GM12878 (cell line): ENCODE results near the gene NUDT16. TPM values are rescaled to one million over a fixed set of nuclear protein-coding genes. Genes with fewer than 3 reads are reported as not detected.
A peak's percentile ranks its signal among the peaks of the same experiment; 100 is the strongest.

Experiments
- ATAC-seq: fragments of 200-7000 bp; cut with Tn5 transposase; 3 replicates; pipeline ENCODE4 v1.9.1; 2020; ENCODE audit warnings: mild to moderate bottlenecking, moderate library complexity
- BruUV-seq: library from RNA; stranded (reverse); fragments of 400-500 nt; replicated peaks from 2 replicates; lab custom pipeline; 2021; lab: Mats Ljungman, UMichigan
- CTCF ChIA-PET: fragments of 300-600 bp; sonication (Branson Sonifier 250); formaldehyde crosslinking; extraction: SDS; loops from one replicate; lab custom pipeline; 2021; ENCODE audit warnings: inconsistent platforms; lab: Yijun Ruan, JAX
- POLR2A ChIA-PET: fragments of 350-600 bp; formaldehyde crosslinking; extraction: SDS; loops from one replicate; lab custom pipeline; 2021; ENCODE audit warnings: inconsistent platforms; lab: Charles Lee
- RAD21 ChIA-PET: fragments of 300-600 bp; sonication (Branson Sonifier 250); formaldehyde crosslinking; loops from one replicate; lab custom pipeline; 2023; ENCODE audit warnings: antibody characterized with exemption; ENCODE audit not compliant: unreplicated experiment; lab: Charles Lee
- SMC1A ChIA-PET: fragments of 300-600 bp; sonication (Branson Sonifier 250); formaldehyde crosslinking; loops from one replicate; lab custom pipeline; 2023; ENCODE audit not compliant: unreplicated experiment, uncharacterized antibody; lab: Charles Lee
- DNase-seq: peaks from one replicate; pipeline ENCODE4 v3.0.0-alpha.2; 2011; ENCODE audit warnings: low read depth, low spot score
- FAIRE-seq: peaks from 3 replicates; lab custom pipeline; 2011; peaks lifted over from hg19 to GRCh38; lab: Jason Lieb, UNC
- H2AFZ ChIP-seq: 2 replicates; pipeline ENCODE4 v1.6.0; 2011; ENCODE audit warnings: low read depth, low read length, control low read depth; ENCODE audit not compliant: control insufficient read depth
- H3K27ac ChIP-seq: 2 replicates; pipeline ENCODE4 v1.5.1; 2011; ENCODE audit warnings: control low read depth; ENCODE audit not compliant: control insufficient read depth, insufficient read depth
- H3K27me3 ChIP-seq, 2 experiments: replicated peaks in 1 of 2; 2 replicates each; pipeline versions ENCODE4 v1.6.0 to v1.6.1; 2011; ENCODE audit warnings: low read length in 1 of 2; ENCODE audit not compliant: control insufficient read depth in 2 of 2, insufficient read depth in 2 of 2
- H3K36me3 ChIP-seq, 2 experiments: 2 replicates each; pipeline ENCODE4 v1.5.1; 2011; ENCODE audit warnings: low read length in 1 of 2; ENCODE audit not compliant: control insufficient read depth in 2 of 2, insufficient read depth in 2 of 2
- H3K4me1 ChIP-seq: 2 replicates; pipeline ENCODE4 v1.6.1; 2011; ENCODE audit warnings: mild to moderate bottlenecking, low read length, moderate library complexity, mixed read lengths; ENCODE audit not compliant: control insufficient read depth, insufficient read depth
- H3K4me2 ChIP-seq: 2 replicates; pipeline ENCODE4 v1.6.0; 2011; ENCODE audit warnings: control low read depth; ENCODE audit not compliant: control insufficient read depth, insufficient read depth
- H3K4me3 ChIP-seq: fragments of 200-600 bp; sonication (generic); 2 replicates; pipeline ENCODE4 v1.5.1; 2016
- H3K79me2 ChIP-seq: 2 replicates; pipeline ENCODE4 v1.6.0; 2011; ENCODE audit warnings: low read length; ENCODE audit not compliant: control insufficient read depth, insufficient read depth
- H3K9ac ChIP-seq: 2 replicates; pipeline ENCODE4 v1.8.0; 2011; ENCODE audit warnings: low read length, control low read depth, mixed read lengths; ENCODE audit not compliant: control insufficient read depth, insufficient read depth
- H3K9me3 ChIP-seq: replicated peaks from 3 replicates; pipeline ENCODE4 v1.5.1; 2011; ENCODE audit warnings: mild to moderate bottlenecking, low read length; ENCODE audit not compliant: control insufficient read depth, insufficient read depth
- H4K20me1 ChIP-seq: 2 replicates; pipeline ENCODE4 v1.6.0; 2011; ENCODE audit not compliant: control insufficient read depth, insufficient read depth
- POLR2A ChIP-seq: IDR thresholded peaks from 2 replicates; pipeline ENCODE4 v1.6.1; 2011; ENCODE audit warnings: low read depth, mild to moderate bottlenecking, low read length
- RBBP5 ChIP-seq: fragments of 200-600 bp; sonication (generic); conservative IDR thresholded peaks from 2 replicates; pipeline ENCODE4 v1.6.1; 2016
- ZNF384 ChIP-seq: IDR thresholded peaks from 2 replicates; pipeline ENCODE4 v1.6.1; 2012; ENCODE audit warnings: low read depth, mild to moderate bottlenecking, low read length, improper control_type of control experiment, borderline replicate concordance
- WGBS: methylation state at CpG from one replicate; pipeline ENCODE4 v1.1.6; 2016; ENCODE audit warnings: low lambda C conversion rate; ENCODE audit not compliant: insufficient replicate concordance, insufficient coverage; ENCODE audit errors: missing lambda C conversion rate; 5-methylcytosine and 5-hydroxymethylcytosine counted together
- in situ Hi-C: fragments of 300-500 bp; cut with MboI; formaldehyde crosslinking; loops from 9 replicates; pipeline ENCODE4 v1.14.3; 2018; ENCODE audit warnings: mixed read lengths
- intact Hi-C: fragments of 100-400 bp; cut with micrococcal nuclease; formaldehyde crosslinking; loops from one replicate; pipeline ENCODE4 v1.14.2; 2022; ENCODE audit not compliant: unreplicated experiment
- polyA plus RNA-seq, 11 experiments: library from polyadenylated mRNA; depleted of rRNA in 4 of 11; unstranded in 6 of 11; stranded (reverse) in 5 of 11; fragments of >200 nt; fragmentation: Nextera tagmentation in 4 of 11; fragmentation: Illumina TruSeq in 1 of 11; extraction: Ambion mirVana in 4 of 11; extraction: Trizol in 1 of 11; gene quantifications; 1 replicate in 1 of 11; 2 replicates in 10 of 11; pipeline versions ENCODE4 v1.2.1 to v1.2.3, GENCODE V29; 2011 to 2016; ENCODE audit warnings: inconsistent platforms in 2 of 11, missing spikeins in 2 of 11, low read depth in 1 of 11
- total RNA-seq, 4 experiments: library from RNA; depleted of rRNA in 3 of 4; stranded (reverse); fragments of >200 nt in 3 of 4; fragmentation: Illumina TruSeq in 1 of 4; extraction: Trizol in 1 of 4; gene quantifications; 2 replicates each; pipeline versions ENCODE4 v1.2.1 to v1.2.3, GENCODE V29; 2013 to 2021
- TF ChIP-seq, protein P1 (sequence below), 3 experiments: IDR thresholded peaks in 2 of 3; conservative IDR thresholded peaks in 1 of 3; 2 replicates each; pipeline ENCODE4 v1.5.1; 2011; ENCODE audit warnings: low read depth in 3 of 3, low read length in 3 of 3, mild to moderate bottlenecking in 3 of 3, control low read depth in 2 of 3, moderate library complexity in 2 of 3, inconsistent platforms in 1 of 3, mixed read lengths in 1 of 3; ENCODE audit not compliant: control insufficient read depth in 2 of 3, insufficient read depth in 1 of 3; ENCODE audit errors: extremely low read depth in 1 of 3
- TF ChIP-seq, protein P2 (sequence below): fragments of 150-350 bp; IDR thresholded peaks from 2 replicates; pipeline ENCODE4 v1.6.1; 2016; ENCODE audit warnings: low read depth, low read length

The NUDT16 gene
- total and polyA plus RNA-seq, 10 of the 15 experiments (the other 5 are each of a cell fraction or from before 2014, with no cell fraction given), result 1.4 to 16.6 (median 10.4) TPM

DNA sequence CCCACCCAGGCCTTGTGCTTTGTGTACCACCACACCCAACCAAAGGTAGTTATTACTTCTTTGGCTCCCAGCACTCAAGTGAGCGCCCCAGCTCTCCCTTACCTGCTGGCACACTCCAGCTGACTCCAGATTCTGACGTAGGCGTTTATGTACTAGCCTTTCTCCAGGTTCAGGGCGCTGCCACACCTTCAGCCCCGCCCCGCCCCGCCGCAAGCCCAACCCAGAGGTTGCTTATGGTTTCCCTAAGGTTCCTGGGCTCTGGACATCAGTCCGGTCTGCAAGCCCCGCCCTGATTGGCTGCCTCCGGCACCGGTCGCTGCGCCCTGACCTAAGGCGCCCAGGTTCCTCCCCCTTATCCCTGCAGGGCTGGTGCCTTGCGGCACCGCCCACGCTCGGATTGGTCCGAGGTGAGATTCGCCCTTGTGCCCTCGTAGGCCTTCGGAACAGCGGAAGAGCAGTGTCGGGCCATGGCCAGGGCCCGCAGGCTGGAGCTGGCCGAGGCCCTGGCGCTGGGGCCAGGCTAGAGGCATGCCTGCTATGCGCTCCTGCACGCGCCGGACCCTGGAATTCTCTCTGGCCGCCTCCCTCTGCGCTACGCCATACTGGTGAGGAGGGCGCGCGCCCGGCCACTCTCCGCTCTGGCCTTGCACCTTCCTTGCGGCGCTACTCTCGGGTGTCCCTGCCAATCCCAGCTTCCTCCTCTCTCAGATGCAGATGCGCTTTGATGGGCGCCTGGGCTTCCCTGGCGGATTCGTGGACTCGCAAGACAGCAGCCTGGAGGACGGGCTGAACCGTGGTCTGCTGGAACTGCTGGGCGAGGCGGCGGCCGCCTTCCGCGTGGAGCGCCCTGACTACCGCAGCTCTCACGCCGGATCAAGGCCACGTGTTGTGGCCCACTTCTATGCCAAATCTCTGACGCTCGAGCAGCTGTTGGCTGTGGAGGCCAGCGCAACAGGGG is 19.8 kb upstream of the NUDT16 start:
- peak overlapping the region; percentile 75 for H3K4me2 ChIP-seq
- peak overlapping the region; percentile 51 for H2AFZ ChIP-seq
- no TSS peak for BruUV-seq
- peak overlapping the region; percentile 42; the same call in 1 of the 2 replicates for H3K4me3 ChIP-seq
- H4K20me1 ChIP-seq, result no peaks in the 10 kb centered on the region
- H3K27ac ChIP-seq, result no peak overlapping the region
- no peaks in the 10 kb centered on the region for H3K4me1 ChIP-seq
- TF ChIP-seq RBBP5 (no peak), POLR2A (peak; percentile 52; the same call in 1 of the 2 replicates), ZNF384 (no peak)
- TF ChIP-seq, protein P1, sequence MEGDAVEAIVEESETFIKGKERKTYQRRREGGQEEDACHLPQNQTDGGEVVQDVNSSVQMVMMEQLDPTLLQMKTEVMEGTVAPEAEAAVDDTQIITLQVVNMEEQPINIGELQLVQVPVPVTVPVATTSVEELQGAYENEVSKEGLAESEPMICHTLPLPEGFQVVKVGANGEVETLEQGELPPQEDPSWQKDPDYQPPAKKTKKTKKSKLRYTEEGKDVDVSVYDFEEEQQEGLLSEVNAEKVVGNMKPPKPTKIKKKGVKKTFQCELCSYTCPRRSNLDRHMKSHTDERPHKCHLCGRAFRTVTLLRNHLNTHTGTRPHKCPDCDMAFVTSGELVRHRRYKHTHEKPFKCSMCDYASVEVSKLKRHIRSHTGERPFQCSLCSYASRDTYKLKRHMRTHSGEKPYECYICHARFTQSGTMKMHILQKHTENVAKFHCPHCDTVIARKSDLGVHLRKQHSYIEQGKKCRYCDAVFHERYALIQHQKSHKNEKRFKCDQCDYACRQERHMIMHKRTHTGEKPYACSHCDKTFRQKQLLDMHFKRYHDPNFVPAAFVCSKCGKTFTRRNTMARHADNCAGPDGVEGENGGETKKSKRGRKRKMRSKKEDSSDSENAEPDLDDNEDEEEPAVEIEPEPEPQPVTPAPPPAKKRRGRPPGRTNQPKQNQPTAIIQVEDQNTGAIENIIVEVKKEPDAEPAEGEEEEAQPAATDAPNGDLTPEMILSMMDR (IDR thresholded peaks at IDR 0.05 in 2 of 3, conservative IDR thresholded peaks at IDR 0.05 in 1 of 3; ENCODE audit: control insufficient read depth in 2 of 3, extremely low read depth in 1 of 3, insufficient read depth in 1 of 3, low read depth in 3 of 3, low read length in 3 of 3), result no peak
- TF ChIP-seq, protein P2, sequence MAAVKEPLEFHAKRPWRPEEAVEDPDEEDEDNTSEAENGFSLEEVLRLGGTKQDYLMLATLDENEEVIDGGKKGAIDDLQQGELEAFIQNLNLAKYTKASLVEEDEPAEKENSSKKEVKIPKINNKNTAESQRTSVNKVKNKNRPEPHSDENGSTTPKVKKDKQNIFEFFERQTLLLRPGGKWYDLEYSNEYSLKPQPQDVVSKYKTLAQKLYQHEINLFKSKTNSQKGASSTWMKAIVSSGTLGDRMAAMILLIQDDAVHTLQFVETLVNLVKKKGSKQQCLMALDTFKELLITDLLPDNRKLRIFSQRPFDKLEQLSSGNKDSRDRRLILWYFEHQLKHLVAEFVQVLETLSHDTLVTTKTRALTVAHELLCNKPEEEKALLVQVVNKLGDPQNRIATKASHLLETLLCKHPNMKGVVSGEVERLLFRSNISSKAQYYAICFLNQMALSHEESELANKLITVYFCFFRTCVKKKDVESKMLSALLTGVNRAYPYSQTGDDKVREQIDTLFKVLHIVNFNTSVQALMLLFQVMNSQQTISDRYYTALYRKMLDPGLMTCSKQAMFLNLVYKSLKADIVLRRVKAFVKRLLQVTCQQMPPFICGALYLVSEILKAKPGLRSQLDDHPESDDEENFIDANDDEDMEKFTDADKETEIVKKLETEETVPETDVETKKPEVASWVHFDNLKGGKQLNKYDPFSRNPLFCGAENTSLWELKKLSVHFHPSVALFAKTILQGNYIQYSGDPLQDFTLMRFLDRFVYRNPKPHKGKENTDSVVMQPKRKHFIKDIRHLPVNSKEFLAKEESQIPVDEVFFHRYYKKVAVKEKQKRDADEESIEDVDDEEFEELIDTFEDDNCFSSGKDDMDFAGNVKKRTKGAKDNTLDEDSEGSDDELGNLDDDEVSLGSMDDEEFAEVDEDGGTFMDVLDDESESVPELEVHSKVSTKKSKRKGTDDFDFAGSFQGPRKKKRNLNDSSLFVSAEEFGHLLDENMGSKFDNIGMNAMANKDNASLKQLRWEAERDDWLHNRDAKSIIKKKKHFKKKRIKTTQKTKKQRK, result no peak
- intact Hi-C loops (no loop called here), in situ Hi-C loops (no loop called here)
- no peaks in the 10 kb centered on the region for H3K79me2 ChIP-seq
- ChIA-PET POLR2A (no interaction called here), CTCF (no interaction called here), RAD21 (no interaction called here), SMC1A (no interaction called here)
- no peaks in the 10 kb centered on the region for H3K9me3 ChIP-seq
- peaks cover 0 to 1% of the 10 kb centered on the region in 2 experiments; a peak in 1 of 4 replicates for H3K27me3 ChIP-seq
- ATAC-seq (peak; percentile 46), FAIRE-seq (no peak), DNase-seq (peak; percentile 37)
- H3K9ac ChIP-seq, result no peak overlapping the region; the same call in 1 of the 2 replicates
- no peaks in the 10 kb centered on the region for H3K36me3 ChIP-seq
- 61% methylated on average over 58 of the region's 64 CpGs for WGBS
